Fibroblast of lung (primary cell): ENCODE data around the gene ANKRD45. TPM values are rescaled to one million over a fixed set of nuclear protein-coding genes. Genes with fewer than 3 reads are reported as not detected.

ENCODE experiments used
- DNase-seq, 2 donors: peaks; one replicate each; pipeline versions ENCODE4 v3.0.0 to v3.0.0-alpha.2; 2010; ENCODE audit warnings: low read depth in 2 of 2
- H2AFZ ChIP-seq: 2 replicates; pipeline ENCODE4 v1.5.1; 2012; ENCODE audit warnings: low read length, control low read depth, inconsistent platforms
- H3K27ac ChIP-seq: 2 replicates; pipeline ENCODE4 v1.5.1; 2011; ENCODE audit warnings: low read length, control low read depth; ENCODE audit not compliant: insufficient read depth
- H3K27me3 ChIP-seq: 2 replicates; pipeline ENCODE4 v1.5.1; 2011; ENCODE audit warnings: mild to moderate bottlenecking, low read length; ENCODE audit not compliant: control insufficient read depth, insufficient read depth
- H3K36me3 ChIP-seq: 2 replicates; pipeline ENCODE4 v1.5.1; 2011; ENCODE audit warnings: low read length; ENCODE audit not compliant: control insufficient read depth, insufficient read depth
- H3K4me1 ChIP-seq: 2 replicates; pipeline ENCODE4 v1.5.1; 2011; ENCODE audit warnings: low read length; ENCODE audit not compliant: control insufficient read depth, insufficient read depth; ENCODE audit errors: extremely low read depth
- H3K4me2 ChIP-seq: 2 replicates; pipeline ENCODE4 v1.5.1; 2011; ENCODE audit warnings: low read length, control low read depth; ENCODE audit not compliant: insufficient read depth; ENCODE audit errors: extremely low read depth
- H3K4me3 ChIP-seq, 4 experiments: fragments of 200-600 bp in 1 of 4; sonication (generic) in 1 of 4; replicated peaks in 1 of 4; 2 replicates each; pipeline ENCODE4 v1.5.1; 2011 to 2016; ENCODE audit warnings: low read length in 4 of 4, low read depth in 3 of 4, mild to moderate bottlenecking in 3 of 4, control low read depth in 2 of 4, inconsistent platforms in 1 of 4, mixed read lengths in 1 of 4; ENCODE audit not compliant: insufficient read depth in 1 of 4; ENCODE audit errors: control extremely low read depth in 1 of 4
- H3K79me2 ChIP-seq: 2 replicates; pipeline ENCODE4 v1.5.1; 2012; ENCODE audit warnings: mild to moderate bottlenecking, low read length, inconsistent platforms; ENCODE audit not compliant: control insufficient read depth, insufficient read depth
- H3K9ac ChIP-seq: 2 replicates; pipeline ENCODE4 v1.5.1; 2011; ENCODE audit warnings: mild to moderate bottlenecking, low read length, control low read depth; ENCODE audit not compliant: insufficient read depth
- H3K9me3 ChIP-seq: 2 replicates; pipeline ENCODE4 v1.5.1; 2012; ENCODE audit warnings: low read depth, low read length; ENCODE audit not compliant: control insufficient read depth, insufficient read depth
- H4K20me1 ChIP-seq: 2 replicates; pipeline ENCODE4 v1.5.1; 2011; ENCODE audit warnings: low read length; ENCODE audit not compliant: control insufficient read depth, insufficient read depth; ENCODE audit errors: extremely low read depth
- CTCF ChIP-seq, 2 donors: IDR thresholded peaks in 1 of 2; conservative IDR thresholded peaks in 1 of 2; 1 replicate in 1 of 2; 2 replicates in 1 of 2; pipeline ENCODE4 v1.5.1; 2011 to 2012; ENCODE audit warnings: low read length in 2 of 2, control low read depth in 1 of 2, inconsistent platforms in 1 of 2, low read depth in 1 of 2, mild to moderate bottlenecking in 1 of 2
- EZH2 ChIP-seq: IDR thresholded peaks from 2 replicates; pipeline ENCODE4 v1.5.1; 2012; ENCODE audit warnings: low read length, control low read depth, mild to moderate bottlenecking; ENCODE audit errors: missing control alignments
- polyA plus RNA-seq, 2 donors: library from polyadenylated mRNA; depleted of rRNA in 1 of 2; stranded (reverse) in 1 of 2; unstranded in 1 of 2; fragments of >200 nt; gene quantifications; 2 replicates each; pipeline ENCODE4 v1.2.1, GENCODE V29; 2011 to 2012; ENCODE audit warnings: missing spikeins in 1 of 2
- total RNA-seq: library from RNA; depleted of rRNA; stranded (reverse); fragments of >200 nt; gene quantifications from 2 replicates; pipeline ENCODE4 v1.2.1, GENCODE V29; 2014

ANKRD45 gene
- total and polyA plus RNA-seq, 2 donors (not counting 1 experiment from before 2014, with no cell fraction given): 0.43 to 1.7 TPM

GRCh38 chr1:173562813-173563212 is 106.8 kb downstream of the ANKRD45 start:
- DNase-seq: no peak
- H2AFZ ChIP-seq: no peak overlapping the region

GRCh38 chr1:173561263-173561662 is 108.4 kb downstream of the ANKRD45 start:
- H3K36me3 ChIP-seq: no peaks in the 10 kb centered on the region
- no peak overlapping the region for H3K4me3 ChIP-seq
- no peak overlapping the region for H3K9ac ChIP-seq
- DNase-seq: no peak
- TF ChIP-seq EZH2 (no peak), CTCF (conservative IDR thresholded peaks at IDR 0.05 in 1 of 2, IDR thresholded peaks at IDR 0.05 in 1 of 2; ENCODE audit: low read depth in 1 of 2, low read length in 2 of 2) (no peak)
- H4K20me1 ChIP-seq: no peaks in the 10 kb centered on the region
- no peak overlapping the region for H2AFZ ChIP-seq
- H3K79me2 ChIP-seq: no peaks in the 10 kb centered on the region
- H3K4me2 ChIP-seq: no peak overlapping the region
- H3K27ac ChIP-seq: no peak overlapping the region
- no peaks in the 10 kb centered on the region for H3K27me3 ChIP-seq
- H3K4me1 ChIP-seq: no peaks in the 10 kb centered on the region
- H3K9me3 ChIP-seq: no peaks in the 10 kb centered on the region

More at GRCh38 chr1:173562813-173563212, 106.8 kb downstream of the ANKRD45 start:
- H3K4me2 ChIP-seq: no peak overlapping the region
- H3K9ac ChIP-seq: no peak overlapping the region
- no peaks in the 10 kb centered on the region for H3K4me1 ChIP-seq
- no peaks in the 10 kb centered on the region for H3K27me3 ChIP-seq
- no peaks in the 10 kb centered on the region for H4K20me1 ChIP-seq
- no peak overlapping the region for H3K27ac ChIP-seq
- no peaks in the 10 kb centered on the region for H3K79me2 ChIP-seq
- no peaks in the 10 kb centered on the region for H3K9me3 ChIP-seq
- H3K36me3 ChIP-seq: no peaks in the 10 kb centered on the region
- no peak overlapping the region for H3K4me3 ChIP-seq
- TF ChIP-seq EZH2: no peak
- no peak for TF ChIP-seq CTCF (conservative IDR thresholded peaks at IDR 0.05 in 1 of 2, IDR thresholded peaks at IDR 0.05 in 1 of 2; ENCODE audit: low read depth in 1 of 2, low read length in 2 of 2)

GRCh38 chr1:173560285-173560880 is 109.3 kb downstream of the ANKRD45 start:
- no peaks in the 10 kb centered on the region for H3K4me1 ChIP-seq
- no peak overlapping the region for H3K4me3 ChIP-seq
- no peak overlapping the region for H3K27ac ChIP-seq
- H3K36me3 ChIP-seq: no peaks in the 10 kb centered on the region
- no peaks in the 10 kb centered on the region for H4K20me1 ChIP-seq
- H3K4me2 ChIP-seq: no peak overlapping the region
- no peak for DNase-seq
- no peak overlapping the region for H2AFZ ChIP-seq
- H3K9me3 ChIP-seq: no peaks in the 10 kb centered on the region
- H3K27me3 ChIP-seq: no peaks in the 10 kb centered on the region
- H3K9ac ChIP-seq: no peak overlapping the region
- TF ChIP-seq CTCF (conservative IDR thresholded peaks at IDR 0.05 in 1 of 2, IDR thresholded peaks at IDR 0.05 in 1 of 2; ENCODE audit: low read depth in 1 of 2, low read length in 2 of 2) (no peak), EZH2 (no peak)
- H3K79me2 ChIP-seq: no peaks in the 10 kb centered on the region

Other genes with a start within 250 kb of the ANKRD45 start
- gene PRDX6, start 192.5 kb downstream of the ANKRD45 start, total RNA-seq: 138 and 183 TPM in 2 replicates
- 307 and 384 TPM in 2 replicates for gene PRDX6, start 192.5 kb downstream of the ANKRD45 start, polyA plus RNA-seq
- not detected in 2 replicates for gene SLC9C2, start 66.8 kb downstream of the ANKRD45 start, total RNA-seq
- not detected in 2 replicates for gene SLC9C2, start 66.8 kb downstream of the ANKRD45 start, polyA plus RNA-seq
- gene TEX50, start 34.5 kb downstream of the ANKRD45 start, total RNA-seq: not detected in 2 replicates
- not detected in 2 replicates for gene TEX50, start 34.5 kb downstream of the ANKRD45 start, polyA plus RNA-seq
- gene KLHL20, start 45.1 kb upstream of the ANKRD45 start, total RNA-seq: 34.9 and 47.2 TPM in 2 replicates
- 23.3 and 29.2 TPM in 2 replicates for gene KLHL20, start 45.1 kb upstream of the ANKRD45 start, polyA plus RNA-seq
- 12.3 and 17.8 TPM in 2 replicates for gene DARS2, start 154.8 kb upstream of the ANKRD45 start, total RNA-seq
- 19.5 and 26.7 TPM in 2 replicates for gene DARS2, start 154.8 kb upstream of the ANKRD45 start, polyA plus RNA-seq
- 7.2 and 16.0 TPM in 2 replicates for gene CENPL, start 155.0 kb upstream of the ANKRD45 start, total RNA-seq
- 9.9 and 16.5 TPM in 2 replicates for gene CENPL, start 155.0 kb upstream of the ANKRD45 start, polyA plus RNA-seq
- 502 and 1,016 TPM in 2 replicates for gene GAS5, start 198.1 kb upstream of the ANKRD45 start, total RNA-seq
- gene GAS5, start 198.1 kb upstream of the ANKRD45 start, polyA plus RNA-seq: 451 and 810 TPM in 2 replicates
- 6.7 and 8.3 TPM in 2 replicates for gene ZBTB37, start 198.5 kb upstream of the ANKRD45 start, total RNA-seq
- 2.4 and 3.0 TPM in 2 replicates for gene ZBTB37, start 198.5 kb upstream of the ANKRD45 start, polyA plus RNA-seq
- under 0.01 TPM in 1 of 2 replicates, not detected in the other for gene SERPINC1, start 247.5 kb upstream of the ANKRD45 start, total RNA-seq
- gene SERPINC1, start 247.5 kb upstream of the ANKRD45 start, polyA plus RNA-seq: 0.06 TPM in 1 of 2 replicates, not detected in the other